Endometrial microvascular endothelial cells (primary cell): Measurements from ENCODE around the gene TMEM154. TPM values are rescaled to one million over a fixed set of nuclear protein-coding genes. Genes with fewer than 3 reads are reported as not detected.

ENCODE experiments used
- in situ Hi-C: cut with HindIII; loops from 2 replicates; pipeline ENCODE4 v1.10.0; 2017; ENCODE audit warnings: low sequenced_read_pairs, low pct_unique_long_range_greater_than_20kb; ENCODE audit errors: inconsistent ontology term
- total RNA-seq: library from RNA; depleted of rRNA; stranded (reverse); fragments of >200 nt; gene quantifications from one replicate; pipeline ENCODE4 v1.2.3, GENCODE V29; 2015; ENCODE audit errors: inconsistent ontology term

Gene TMEM154, protein sequence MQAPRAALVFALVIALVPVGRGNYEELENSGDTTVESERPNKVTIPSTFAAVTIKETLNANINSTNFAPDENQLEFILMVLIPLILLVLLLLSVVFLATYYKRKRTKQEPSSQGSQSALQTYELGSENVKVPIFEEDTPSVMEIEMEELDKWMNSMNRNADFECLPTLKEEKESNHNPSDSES
- total RNA-seq: 7.0 TPM

- in situ Hi-C loops: no loop called here
Measured at GRCh38 chr4:152679414-152680281, at the start of gene TMEM154. Gene TMEM154 (minus strand): TSS chr4:152679997. CDS start chr4:152679933, 64 bp downstream.

GRCh38 chr4:152729466-152729865, 49.7 kb upstream of the TMEM154 start:
- in situ Hi-C loops: no loop called here

DNA sequence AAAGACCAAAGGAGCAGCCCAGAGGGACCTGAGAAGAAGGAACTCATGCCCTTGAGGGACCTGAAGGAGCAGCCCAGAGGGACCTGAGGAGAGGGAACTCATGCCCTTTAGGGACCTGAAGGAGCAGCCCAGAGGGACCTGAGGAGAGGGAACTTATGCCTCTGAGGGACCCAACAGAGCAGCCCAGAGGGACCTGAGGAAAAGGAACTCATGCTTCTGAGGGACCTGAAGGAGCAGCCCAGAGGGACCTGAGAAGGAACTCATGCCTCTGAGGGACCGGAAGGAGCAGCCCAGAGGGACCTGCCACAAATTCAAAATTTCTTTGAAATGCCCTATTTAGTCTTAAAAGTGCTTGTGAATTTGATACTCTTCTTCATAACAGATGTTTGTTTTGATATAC, 48.5 kb upstream of the TMEM154 start:
- in situ Hi-C loops: no loop called here

- in situ Hi-C loops: no loop called here
Measured at GRCh38 chr4:152727784-152728183, 48.0 kb upstream of the TMEM154 start.

DNA sequence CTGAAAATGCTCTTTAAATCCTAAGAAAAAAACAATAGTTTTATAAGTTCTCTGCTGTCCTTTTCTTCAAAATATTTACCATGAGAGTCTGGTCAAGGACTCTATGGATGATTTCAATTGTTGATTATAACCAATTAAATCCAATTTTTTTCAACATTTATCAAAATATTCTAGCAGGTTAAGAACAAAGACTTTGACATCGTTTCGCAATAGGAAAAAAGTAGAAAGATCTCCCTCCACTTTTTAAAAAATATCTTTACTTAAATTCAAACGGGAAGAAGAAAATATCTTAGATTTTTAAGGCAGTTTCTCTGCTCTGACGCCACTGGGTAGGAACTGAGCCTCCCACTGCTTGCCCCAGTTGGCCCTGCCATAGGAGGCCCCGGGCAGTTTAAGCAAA, 44.7 kb upstream of the TMEM154 start:
- in situ Hi-C loops: no loop called here

GRCh38 chr4:152723236-152723635, 43.4 kb upstream of the TMEM154 start:
- in situ Hi-C loops: no loop called here

DNA sequence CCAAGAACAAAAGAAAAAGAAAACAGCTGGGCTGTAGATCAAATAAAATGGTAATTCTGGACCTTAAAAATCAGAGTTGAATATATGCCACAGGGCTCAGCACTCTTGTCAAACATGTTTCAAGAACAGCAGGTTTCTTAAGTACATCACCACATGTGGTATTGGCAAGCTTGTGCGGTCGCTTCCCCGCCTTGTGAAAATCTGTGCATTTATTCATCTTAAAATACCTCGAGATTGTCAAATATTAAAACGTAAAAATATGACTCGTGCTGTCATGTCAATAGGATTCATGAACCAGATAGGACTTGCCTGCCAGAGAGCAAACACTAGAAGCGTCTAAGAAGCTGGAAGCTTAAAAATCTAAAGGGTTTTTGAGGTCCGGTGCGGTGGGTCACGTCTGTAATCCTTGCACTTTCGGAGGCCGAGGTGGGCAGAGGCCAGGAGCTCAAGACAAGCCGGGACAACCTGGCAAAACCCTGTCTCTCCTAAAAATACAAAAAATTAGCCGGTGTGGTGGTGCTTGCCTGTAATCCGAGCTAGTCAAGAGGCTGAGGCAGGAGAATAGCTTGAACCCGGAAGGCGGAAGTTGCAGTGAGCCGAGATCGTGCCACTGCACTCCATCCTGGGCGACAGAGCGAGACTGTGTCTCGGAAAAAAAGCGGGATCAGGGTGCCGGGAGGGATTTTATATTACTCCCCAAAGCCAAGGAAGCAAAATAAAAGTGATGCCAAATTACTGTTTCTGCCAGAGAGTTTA, 40.2 kb upstream of the TMEM154 start:
- in situ Hi-C loops: no loop called here

DNA sequence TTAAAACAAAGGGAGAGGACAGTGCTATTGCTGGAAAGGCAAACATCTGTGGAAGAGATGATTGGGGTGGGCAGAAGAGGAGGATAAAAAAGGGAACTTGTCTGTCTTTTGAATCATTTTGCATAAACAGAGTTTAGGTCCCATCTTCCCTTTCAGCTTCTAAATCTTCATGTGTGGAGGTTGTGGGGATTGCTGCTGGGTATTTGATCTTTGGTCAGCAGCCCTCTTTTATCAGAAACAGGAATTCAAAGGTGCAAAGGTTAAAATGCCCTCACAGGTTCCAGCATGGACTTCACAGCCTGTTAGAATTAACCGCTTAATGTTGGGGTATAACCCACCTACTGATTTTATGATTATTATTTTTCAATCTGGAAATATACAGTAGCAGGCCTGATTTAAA, 39.5 kb upstream of the TMEM154 start:
- in situ Hi-C loops: no loop called here

DNA sequence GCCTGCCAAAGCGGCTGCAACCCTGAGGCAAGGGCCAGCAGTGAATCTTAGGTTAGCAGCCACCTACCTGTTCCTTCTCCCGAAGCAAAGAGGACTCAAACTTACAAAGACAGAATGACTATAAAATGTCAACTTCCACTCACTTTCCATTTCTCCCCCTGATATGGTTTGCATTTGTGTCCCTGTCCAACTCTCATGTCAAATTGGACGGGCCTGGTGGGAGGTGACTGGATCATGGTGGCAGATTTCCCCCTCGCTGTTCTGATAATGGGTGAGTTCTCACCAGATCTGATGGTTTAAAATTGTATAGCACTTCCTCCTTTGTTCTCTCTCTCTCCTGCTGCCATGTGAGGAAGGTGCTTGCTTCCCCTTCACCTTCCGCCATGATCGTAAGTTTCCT, 35.3 kb upstream of the TMEM154 start:
- in situ Hi-C loops: no loop called here

DNA sequence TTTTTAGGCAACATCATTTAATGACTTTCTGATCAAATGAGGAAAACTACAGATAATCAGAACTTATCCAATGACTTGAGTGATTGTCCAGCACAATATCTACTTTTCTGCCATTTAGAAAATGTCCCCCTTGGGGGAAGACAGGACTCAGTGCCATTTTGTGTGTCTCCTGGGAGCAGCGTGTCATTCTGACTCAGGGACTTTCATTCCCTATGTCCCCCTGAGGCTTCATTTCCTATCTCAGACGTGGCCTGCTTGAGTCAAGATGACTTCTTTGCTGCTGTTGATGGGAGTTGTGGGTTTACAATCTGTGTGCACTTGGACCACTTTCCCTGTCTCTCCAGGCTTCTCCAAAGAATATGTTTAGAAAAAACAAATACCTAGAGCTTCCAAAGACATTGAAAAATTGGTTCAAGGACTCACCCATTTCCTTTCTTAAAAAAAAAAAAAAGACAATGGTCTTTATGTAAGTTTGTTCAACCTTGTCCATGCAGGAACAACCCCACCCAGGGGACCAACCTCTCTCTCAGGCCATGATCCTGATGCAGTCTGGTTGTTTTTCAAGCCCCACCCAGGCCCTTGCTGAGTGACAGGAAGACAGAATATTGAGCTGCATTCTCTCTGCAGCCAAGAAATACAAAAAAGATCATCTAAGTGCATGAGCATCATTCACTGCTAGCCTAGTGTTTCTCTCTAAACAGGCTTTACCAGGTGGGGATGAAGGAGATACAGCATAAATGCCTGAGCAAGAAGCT, 34.3 kb upstream of the TMEM154 start:
- in situ Hi-C loops: no loop called here

DNA sequence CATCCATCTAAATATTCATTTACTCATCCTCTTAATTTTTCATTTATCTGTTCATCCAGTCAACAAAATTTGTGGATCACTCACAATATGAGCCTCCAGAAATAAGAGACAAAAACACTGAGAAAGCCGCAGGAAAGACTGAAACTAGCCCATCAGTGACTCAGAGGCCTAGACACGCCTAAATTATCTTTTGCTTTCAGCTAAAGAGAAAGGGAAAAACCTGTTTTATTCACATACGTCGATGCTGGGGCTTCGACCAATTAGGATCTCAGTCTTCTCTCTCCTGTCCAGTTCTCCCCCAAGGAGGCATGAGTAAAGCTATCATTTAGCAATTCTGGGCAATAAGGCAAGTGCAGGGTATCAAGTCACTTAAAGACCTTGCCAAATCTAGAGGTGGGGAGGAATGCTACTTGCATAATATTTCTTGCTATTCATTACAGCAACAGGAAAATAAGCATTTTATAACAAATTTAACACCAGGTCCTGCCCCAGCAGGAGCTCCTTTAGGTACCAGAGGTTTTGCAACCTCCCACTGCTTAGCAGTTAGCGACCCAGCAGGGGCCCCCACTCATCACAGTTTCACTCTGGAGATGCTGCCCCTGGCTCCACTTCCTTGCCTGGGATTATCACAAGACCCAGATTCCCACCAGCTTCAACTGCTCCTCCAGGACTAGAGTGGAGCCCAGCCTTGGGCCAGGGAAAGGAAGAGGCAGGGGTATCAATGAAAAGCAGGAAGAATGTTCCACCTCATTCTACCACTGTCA, 30.1 kb upstream of the TMEM154 start:
- in situ Hi-C loops: no loop called here

DNA sequence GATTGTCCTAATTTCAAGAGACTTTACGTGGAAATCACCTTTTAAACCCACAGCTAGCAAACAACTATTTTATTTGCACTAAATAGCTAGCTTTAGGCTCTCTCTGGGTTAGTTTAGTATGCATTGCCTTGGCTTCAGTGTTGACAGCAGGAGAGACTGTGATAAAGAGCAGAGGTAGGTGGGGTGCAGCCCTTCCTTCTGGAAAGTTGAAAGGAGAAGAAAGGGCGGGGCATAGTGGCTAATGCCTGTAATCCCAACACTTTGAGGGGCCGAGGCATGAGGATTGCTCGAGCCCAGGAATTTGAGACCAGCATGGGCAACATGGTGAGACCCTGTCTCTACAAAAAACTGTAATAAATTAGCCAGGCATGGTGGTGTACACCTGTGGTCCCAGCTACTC, 29.0 kb upstream of the TMEM154 start:
- in situ Hi-C loops: no loop called here

- in situ Hi-C loops: no loop called here
Measured at GRCh38 chr4:152708361-152708760, 28.6 kb upstream of the TMEM154 start.

DNA sequence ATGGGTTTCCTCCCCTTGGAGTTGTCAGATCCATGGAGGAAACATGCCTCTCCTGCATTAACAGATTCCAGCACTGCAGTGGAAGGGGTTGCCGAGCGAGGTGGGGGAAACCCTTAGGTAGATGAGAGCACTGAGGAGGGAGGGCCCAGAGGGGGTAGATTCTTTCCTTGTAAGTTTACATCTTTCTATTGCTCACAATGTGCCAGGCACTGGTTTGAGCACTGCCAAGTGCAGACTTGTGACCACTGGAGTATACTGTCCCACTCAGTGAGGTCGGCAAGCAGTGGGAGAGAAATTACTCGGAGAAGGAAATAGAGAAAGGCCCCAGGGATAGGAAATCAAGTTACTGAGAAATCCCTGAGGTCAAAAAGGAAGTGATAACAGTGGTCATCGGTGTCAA, 27.8 kb upstream of the TMEM154 start:
- in situ Hi-C loops: no loop called here

DNA sequence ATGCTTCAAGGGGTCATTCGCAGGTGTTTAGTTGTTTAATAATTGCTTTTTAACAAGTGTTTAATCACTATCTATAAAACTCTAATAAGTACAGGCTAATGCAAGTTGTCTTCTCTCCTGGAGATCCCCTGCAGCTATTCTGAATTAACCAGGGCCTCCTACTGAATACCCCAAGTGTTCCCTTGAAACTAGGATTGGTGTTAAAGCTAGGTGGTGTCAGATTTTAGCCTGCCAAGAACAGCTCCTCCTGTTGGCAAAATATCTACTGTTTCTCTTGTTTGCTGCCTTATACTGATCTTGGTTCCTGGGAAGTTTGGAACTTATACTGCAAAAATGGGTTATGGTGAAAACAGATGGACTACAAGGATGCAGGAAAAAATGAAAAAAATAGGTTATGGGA, 26.1 kb upstream of the TMEM154 start:
- in situ Hi-C loops: no loop called here

- in situ Hi-C loops: no loop called here
Measured at GRCh38 chr4:152704788-152705187, 25.0 kb upstream of the TMEM154 start.

- in situ Hi-C loops: no loop called here
Measured at GRCh38 chr4:152700151-152700550, 20.4 kb upstream of the TMEM154 start.

GRCh38 chr4:152699313-152699712, 19.5 kb upstream of the TMEM154 start:
- in situ Hi-C loops: no loop called here
